Endodermal cell (in vitro differentiated cells): Measurements from ENCODE around the gene DLG5. TPM values are rescaled to one million over a fixed set of nuclear protein-coding genes. Genes with fewer than 3 reads are reported as not detected.

ENCODE experiments used
- DNase-seq: peaks from one replicate; pipeline ENCODE4 v3.0.0-alpha.2; 2017
- H3K27ac ChIP-seq: 2 replicates; pipeline ENCODE4 v1.5.1; 2013; ENCODE audit warnings: mild to moderate bottlenecking, low read depth, low read length, moderate library complexity
- H3K27me3 ChIP-seq: 2 replicates; pipeline ENCODE4 v1.6.1; 2013; ENCODE audit warnings: mild to moderate bottlenecking, low read length, moderate library complexity; ENCODE audit not compliant: insufficient read depth, control insufficient read depth, poor library complexity, severe bottlenecking
- H3K36me3 ChIP-seq: 2 replicates; pipeline ENCODE4 v1.7.0; 2013; ENCODE audit warnings: mild to moderate bottlenecking, low read length, moderate library complexity; ENCODE audit not compliant: control insufficient read depth, insufficient read depth
- H3K4me1 ChIP-seq: one replicate; pipeline ENCODE4 v1.7.0; 2013; ENCODE audit warnings: low read length; ENCODE audit not compliant: control insufficient read depth, insufficient read depth
- H3K4me3 ChIP-seq: 2 replicates; pipeline ENCODE4 v1.5.1; 2013; ENCODE audit warnings: mild to moderate bottlenecking, low read length, moderate library complexity
- H3K9ac ChIP-seq: 2 replicates; pipeline ENCODE4 v1.6.1; 2013; ENCODE audit warnings: mild to moderate bottlenecking, low read length, moderate library complexity; ENCODE audit not compliant: poor library complexity, severe bottlenecking; ENCODE audit errors: extremely low read depth
- H3K9me3 ChIP-seq: 2 replicates; pipeline ENCODE4 v1.6.1; 2013; ENCODE audit warnings: mild to moderate bottlenecking, low read length, moderate library complexity; ENCODE audit not compliant: control insufficient read depth
- H3K27ac Mint-ChIP-seq: 2 replicates; pipeline ENCODE4 v1.8.0; 2020; ENCODE audit warnings: mixed read lengths
- H3K27me3 Mint-ChIP-seq: 2 replicates; pipeline ENCODE4 v1.8.0; 2021; ENCODE audit warnings: mild to moderate bottlenecking, mixed read lengths; ENCODE audit not compliant: insufficient read depth
- H3K36me3 Mint-ChIP-seq: 2 replicates; pipeline ENCODE4 v1.8.0; 2020; ENCODE audit warnings: low read depth, mixed read lengths
- H3K4me1 Mint-ChIP-seq: 2 replicates; pipeline ENCODE4 v1.8.0; 2020; ENCODE audit warnings: mixed read lengths
- H3K4me3 Mint-ChIP-seq: 2 replicates; pipeline ENCODE4 v1.8.0; 2020; ENCODE audit warnings: mild to moderate bottlenecking, moderate library complexity, mixed read lengths
- H3K9me3 Mint-ChIP-seq: 2 replicates; pipeline ENCODE4 v1.8.0; 2020; ENCODE audit warnings: mild to moderate bottlenecking, mixed read lengths
- CTCF ChIP-seq: fragments of 200-600 bp; sonication (generic); conservative IDR thresholded peaks from 2 replicates; pipeline ENCODE4 v1.5.0; 2021; ENCODE audit warnings: antibody characterized with exemption, mild to moderate bottlenecking
- WGBS, 2 experiments: methylation state at CpG; one replicate each; pipeline versions ENCODE4 v1.1.5 to v1.1.7; 2013; ENCODE audit warnings: missing lambda C conversion rate in 2 of 2, mixed read lengths in 1 of 2; ENCODE audit not compliant: insufficient coverage in 1 of 2, insufficient read length in 1 of 2; 5-methylcytosine and 5-hydroxymethylcytosine counted together
- total RNA-seq, 2 donors: library from RNA; stranded (reverse); fragmentation: NEBNext Ultra II Directional in 1 of 2; extraction: Animal tissue kit (Norgen Biotek cat#: 25700) in 1 of 2; gene quantifications; 2 replicates in 1 of 2; 3 replicates in 1 of 2; pipeline ENCODE4 v1.2.1, GENCODE V29; 2021

The DLG5 gene
- total RNA-seq, 2 donors from 2014 or later, result 79.4 to 83.4 TPM

- no peak overlapping the region for H3K27ac ChIP-seq
- DNase-seq, result no peak
- WGBS, 2 experiments, result 95 to 98% methylated on average over 7 of the region's 7 CpGs
- H3K27me3 ChIP-seq, result no peaks in the 10 kb centered on the region
- Mint-ChIP-seq H3K36me3 (no peaks in the 10 kb centered on the region), H3K27me3 (peaks cover 3% of the 10 kb centered on the region), H3K4me1 (no peaks in the 10 kb centered on the region), H3K4me3 (no peak overlapping the region), H3K27ac (no peak overlapping the region), H3K9me3 (peaks cover 24% of the 10 kb centered on the region)
- no peak overlapping the region for H3K4me3 ChIP-seq
- H3K9me3 ChIP-seq, result peaks cover 20% of the 10 kb centered on the region
- no peak for TF ChIP-seq CTCF
- H3K36me3 ChIP-seq, result no peaks in the 10 kb centered on the region
- no peak overlapping the region for H3K9ac ChIP-seq
- no peaks in the 10 kb centered on the region for H3K4me1 ChIP-seq
Measured at GRCh38 chr10:77963901-77964300, 37.3 kb upstream of the DLG5 start.

GRCh38 chr10:77962350-77963146 lies 36.0 kb upstream of the DLG5 start:
- Histone ChIP-seq H3K27me3 (no peaks in the 10 kb centered on the region), H3K4me3 (no peak overlapping the region), H3K9ac (no peak overlapping the region), H3K9me3 (peaks cover 20% of the 10 kb centered on the region), H3K36me3 (no peaks in the 10 kb centered on the region), H3K27ac (peak overlapping the region; percentile 24), H3K4me1 (no peaks in the 10 kb centered on the region)
- peaks cover 24% of the 10 kb centered on the region for H3K9me3 Mint-ChIP-seq
- peaks cover 6% of the 10 kb centered on the region for H3K27me3 Mint-ChIP-seq
- H3K4me1 Mint-ChIP-seq, result no peaks in the 10 kb centered on the region
- 82 to 93% methylated on average over 3 to 7 of the region's 7 CpGs for WGBS, 2 experiments
- TF ChIP-seq CTCF, result no peak
- no peak overlapping the region for H3K4me3 Mint-ChIP-seq
- DNase-seq, result no peak
- no peaks in the 10 kb centered on the region for H3K36me3 Mint-ChIP-seq
- no peak overlapping the region for H3K27ac Mint-ChIP-seq

- WGBS, 2 experiments, result 96% methylated on average over 6 of the region's 6 CpGs
- Mint-ChIP-seq H3K4me3 (no peak overlapping the region), H3K4me1 (no peaks in the 10 kb centered on the region), H3K27ac (no peak overlapping the region), H3K36me3 (no peaks in the 10 kb centered on the region), H3K9me3 (peaks cover 24% of the 10 kb centered on the region), H3K27me3 (peaks cover 7% of the 10 kb centered on the region)
- Histone ChIP-seq H3K9ac (no peak overlapping the region), H3K27ac (no peak overlapping the region), H3K9me3 (peaks cover 20% of the 10 kb centered on the region), H3K4me3 (no peak overlapping the region), H3K36me3 (no peaks in the 10 kb centered on the region), H3K4me1 (no peaks in the 10 kb centered on the region), H3K27me3 (no peaks in the 10 kb centered on the region)
- no peak for TF ChIP-seq CTCF
- DNase-seq, result no peak
Measured at GRCh38 chr10:77961668-77962067, 35.1 kb upstream of the DLG5 start.
